ENCODE data around the gene KRT6A.

DNA sequence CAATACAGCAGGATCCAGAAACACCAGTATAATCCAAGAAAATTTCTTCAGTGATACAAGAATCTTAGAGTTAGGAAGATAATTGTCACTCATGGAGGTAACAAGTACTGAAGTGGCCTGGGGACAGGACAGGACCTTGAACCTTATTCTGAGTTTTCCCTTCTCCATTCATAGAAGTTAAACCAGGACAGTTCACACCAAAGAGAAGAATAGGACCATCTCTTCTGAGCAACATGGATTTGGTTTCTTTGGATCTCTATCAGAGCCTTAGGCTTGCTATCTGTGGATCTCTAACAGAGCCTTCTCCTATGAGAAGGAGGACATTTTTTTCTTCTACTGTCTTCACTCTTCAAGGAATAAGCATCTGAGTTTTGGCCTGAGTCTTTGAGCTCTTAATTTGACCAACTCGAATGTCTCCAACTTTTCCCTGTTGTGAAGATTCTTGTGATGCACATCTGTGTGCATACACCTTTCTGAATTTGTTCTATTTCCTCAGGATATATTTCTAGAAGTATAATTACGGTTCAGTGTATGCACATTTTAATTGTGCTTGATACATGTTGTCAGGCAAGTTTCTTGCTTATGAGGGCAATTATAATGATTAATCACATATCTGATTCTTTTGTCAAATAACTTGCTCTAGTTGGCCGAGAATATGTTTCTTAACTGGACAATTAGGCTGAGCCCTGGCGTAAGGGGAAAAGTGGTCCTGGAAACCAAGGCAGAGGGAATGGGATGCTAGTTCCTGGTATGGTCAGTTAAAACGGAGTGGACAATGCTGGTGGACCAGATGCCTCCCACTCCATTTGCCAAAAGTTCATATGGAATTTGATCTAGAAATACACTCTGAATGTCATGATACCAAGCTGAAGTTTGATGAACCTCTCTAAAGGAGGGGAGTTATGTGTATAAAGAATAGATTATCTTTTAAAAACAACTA is 6.6 kb downstream of the KRT6A start:
- TF ChIP-seq CTCF (conservative IDR thresholded peaks at IDR 0.05) (no peak), ZFX (IDR thresholded peaks at IDR 0.05) (no peak)
